PC-9 (cell line): Measurements from ENCODE around the gene CLEC16A. TPM values are rescaled to one million over a fixed set of nuclear protein-coding genes. Genes with fewer than 3 reads are reported as not detected.

ENCODE experiments used
- BruUV-seq: library from RNA; stranded (reverse); fragments of 400-500 nt; replicated peaks from 2 replicates; lab custom pipeline; 2021; lab: Mats Ljungman, UMichigan
- CTCF ChIA-PET: fragments of 300-600 bp; sonication (Branson Sonifier 250); formaldehyde crosslinking; loops from one replicate; lab custom pipeline; 2022; ENCODE audit warnings: antibody characterized with exemption; lab: Charles Lee
- POLR2A ChIA-PET: fragments of 300-600 bp; sonication (Branson Sonifier 250); formaldehyde crosslinking; loops from one replicate; lab custom pipeline; 2022; ENCODE audit warnings: antibody characterized with exemption; ENCODE audit not compliant: unreplicated experiment; lab: Charles Lee
- DNase-seq, 2 experiments: peaks; one replicate each; pipeline versions ENCODE4 v3.0.0 to v3.0.0-alpha.2; 2015 to 2022; ENCODE audit warnings: mixed read lengths in 1 of 2
- H2AFZ ChIP-seq: fragments of 200-600 bp; sonication (generic); 2 replicates; pipeline ENCODE4 v1.8.1; 2017; ENCODE audit warnings: antibody characterized with exemption
- H3F3A ChIP-seq: fragments of 200-600 bp; sonication (generic); 2 replicates; pipeline ENCODE4 v1.8.1; 2017; ENCODE audit warnings: antibody characterized with exemption, mild to moderate bottlenecking, low read depth; ENCODE audit not compliant: insufficient read depth
- H3K27ac ChIP-seq: fragments of 200-600 bp; sonication (generic); 2 replicates; pipeline ENCODE4 v1.6.1; 2016; ENCODE audit warnings: mixed run types
- H3K27me3 ChIP-seq: fragments of 200-600 bp; sonication (generic); 2 replicates; pipeline ENCODE4 v1.6.1; 2016; ENCODE audit warnings: low read depth, mixed run types; ENCODE audit not compliant: insufficient read depth
- H3K36me3 ChIP-seq: fragments of 200-600 bp; sonication (generic); 2 replicates; pipeline ENCODE4 v1.6.1; 2016; ENCODE audit warnings: low read depth, mixed run types
- H3K4me1 ChIP-seq: fragments of 200-600 bp; sonication (generic); replicated peaks from 2 replicates; pipeline ENCODE4 v1.6.1; 2016; ENCODE audit warnings: mixed run types; ENCODE audit not compliant: insufficient read depth
- H3K4me2 ChIP-seq: fragments of 200-600 bp; sonication (generic); 2 replicates; pipeline ENCODE4 v1.6.1; 2017; ENCODE audit warnings: mixed run types
- H3K4me3 ChIP-seq: fragments of 200-600 bp; sonication (generic); 2 replicates; pipeline ENCODE4 v1.6.1; 2016; ENCODE audit warnings: mixed run types
- H3K79me2 ChIP-seq: fragments of 200-600 bp; sonication (generic); 2 replicates; pipeline ENCODE4 v1.6.1; 2017; ENCODE audit warnings: low read depth, mixed run types
- H3K9me2 ChIP-seq: fragments of 200-600 bp; sonication (generic); 2 replicates; pipeline ENCODE4 v1.8.1; 2017; ENCODE audit warnings: mild to moderate bottlenecking; ENCODE audit not compliant: insufficient read depth
- H3K9me3 ChIP-seq: fragments of 200-600 bp; sonication (generic); 2 replicates; pipeline ENCODE4 v1.8.1; 2016; ENCODE audit warnings: low read depth; ENCODE audit not compliant: insufficient read depth
- H4K20me1 ChIP-seq: fragments of 200-600 bp; sonication (generic); 2 replicates; pipeline ENCODE4 v1.8.1; 2017; ENCODE audit not compliant: insufficient read depth
- EZH2 ChIP-seq: fragments of 200-600 bp; sonication (generic); IDR thresholded peaks from 2 replicates; pipeline ENCODE4 v1.8.0; 2017; ENCODE audit warnings: antibody characterized with exemption, low read depth
- intact Hi-C: fragments of 100-400 bp; cut with micrococcal nuclease; formaldehyde crosslinking; loops from one replicate; pipeline ENCODE4 v1.10.0; 2022; ENCODE audit not compliant: unreplicated experiment
- total RNA-seq: library from RNA; stranded (reverse); gene quantifications from 2 replicates; pipeline ENCODE4 v1.2.3, GENCODE V29; 2021
- TF ChIP-seq, protein P1 (sequence below): fragments of 200-600 bp; sonication (generic); conservative IDR thresholded peaks from 2 replicates; pipeline ENCODE4 v1.6.1; 2017; ENCODE audit warnings: mixed run types, antibody characterized with exemption, mild to moderate bottlenecking, moderate library complexity

CLEC16A gene
- total RNA-seq, 1 experiment from 2014 or later = 34.9 TPM

DNA sequence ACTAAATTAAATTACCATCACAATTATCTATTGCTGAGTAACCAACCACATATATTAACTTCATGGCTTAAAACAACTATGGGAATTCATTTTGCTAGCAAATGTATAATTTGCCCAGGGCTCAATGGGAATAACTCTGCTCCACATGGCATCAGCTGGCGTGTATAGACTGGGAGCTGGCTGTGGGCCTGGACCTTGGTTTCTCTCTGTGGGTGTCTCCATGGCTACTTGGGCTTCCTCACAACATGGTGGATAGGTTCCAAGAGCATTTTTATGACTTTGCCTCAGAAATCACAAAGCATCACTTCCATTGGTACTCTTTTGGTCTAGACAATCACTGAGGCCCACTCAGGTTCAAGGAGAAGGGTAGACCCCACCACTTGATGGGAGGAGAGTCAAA is 166.8 kb downstream of the CLEC16A start:
- no peaks in the 10 kb centered on the region for H3K4me1 ChIP-seq
- no peaks in the 10 kb centered on the region for H3K9me2 ChIP-seq
- H3K79me2 ChIP-seq = no peaks in the 10 kb centered on the region
- no peaks in the 10 kb centered on the region for H4K20me1 ChIP-seq
- ChIA-PET POLR2A (interaction anchor here (0.7 kb wide), 1 partner anchor 278 kb away, joined by 7 read pairs; no protein-coding TSS in a partner anchor), CTCF (no interaction called here)
- H3K4me2 ChIP-seq = no peak overlapping the region
- DNase-seq = no peak
- intact Hi-C loops = no loop called here
- H3K4me3 ChIP-seq = no peak overlapping the region
- no peaks in the 10 kb centered on the region for H3F3A ChIP-seq
- no TSS peak for BruUV-seq
- no peaks in the 10 kb centered on the region for H3K9me3 ChIP-seq
- no peaks in the 10 kb centered on the region for H3K27me3 ChIP-seq
- no peak overlapping the region for H3K27ac ChIP-seq
- H3K36me3 ChIP-seq = no peaks in the 10 kb centered on the region
- no peak overlapping the region for H2AFZ ChIP-seq
- TF ChIP-seq, protein P1, sequence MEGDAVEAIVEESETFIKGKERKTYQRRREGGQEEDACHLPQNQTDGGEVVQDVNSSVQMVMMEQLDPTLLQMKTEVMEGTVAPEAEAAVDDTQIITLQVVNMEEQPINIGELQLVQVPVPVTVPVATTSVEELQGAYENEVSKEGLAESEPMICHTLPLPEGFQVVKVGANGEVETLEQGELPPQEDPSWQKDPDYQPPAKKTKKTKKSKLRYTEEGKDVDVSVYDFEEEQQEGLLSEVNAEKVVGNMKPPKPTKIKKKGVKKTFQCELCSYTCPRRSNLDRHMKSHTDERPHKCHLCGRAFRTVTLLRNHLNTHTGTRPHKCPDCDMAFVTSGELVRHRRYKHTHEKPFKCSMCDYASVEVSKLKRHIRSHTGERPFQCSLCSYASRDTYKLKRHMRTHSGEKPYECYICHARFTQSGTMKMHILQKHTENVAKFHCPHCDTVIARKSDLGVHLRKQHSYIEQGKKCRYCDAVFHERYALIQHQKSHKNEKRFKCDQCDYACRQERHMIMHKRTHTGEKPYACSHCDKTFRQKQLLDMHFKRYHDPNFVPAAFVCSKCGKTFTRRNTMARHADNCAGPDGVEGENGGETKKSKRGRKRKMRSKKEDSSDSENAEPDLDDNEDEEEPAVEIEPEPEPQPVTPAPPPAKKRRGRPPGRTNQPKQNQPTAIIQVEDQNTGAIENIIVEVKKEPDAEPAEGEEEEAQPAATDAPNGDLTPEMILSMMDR = no peak
- no peak for TF ChIP-seq EZH2

DNA sequence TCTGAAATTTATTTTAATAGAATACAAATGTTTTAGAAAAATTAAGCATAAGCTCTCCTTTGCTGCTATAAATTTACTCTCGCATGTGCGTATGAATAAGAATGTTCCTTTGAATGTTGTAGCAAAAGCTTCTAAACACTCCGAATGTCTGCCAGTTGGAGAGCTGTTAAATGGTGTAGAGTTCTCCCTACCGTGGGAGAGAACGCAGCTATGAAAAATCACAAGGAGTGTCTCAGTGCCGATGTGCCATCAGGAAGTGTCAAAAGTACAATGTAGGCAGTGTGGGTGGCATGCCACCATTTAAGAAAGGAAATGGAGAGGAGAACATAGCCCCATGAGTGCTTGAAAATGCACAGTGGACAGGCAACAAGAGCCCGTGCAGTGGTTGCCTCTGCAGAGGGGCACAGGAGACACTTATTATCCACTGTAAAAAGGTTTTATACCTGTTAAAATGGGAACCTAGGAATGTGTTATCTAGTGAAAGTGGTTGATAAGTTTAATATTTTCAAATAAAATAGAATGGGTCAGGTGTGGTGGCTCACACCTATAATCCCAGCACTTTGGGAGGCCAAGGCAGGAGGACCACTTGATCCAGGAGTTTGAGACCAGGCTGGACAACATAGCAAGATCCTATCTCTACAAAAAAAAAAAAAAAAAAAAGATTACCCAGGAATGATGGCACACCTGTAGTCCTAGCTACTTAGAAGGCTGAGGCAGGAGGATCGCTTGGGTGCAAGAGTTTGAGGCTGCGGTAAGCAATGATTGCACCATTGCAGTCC is 167.7 kb downstream of the CLEC16A start:
- H4K20me1 ChIP-seq = no peaks in the 10 kb centered on the region
- H3K9me2 ChIP-seq = no peaks in the 10 kb centered on the region
- H3F3A ChIP-seq = no peaks in the 10 kb centered on the region
- intact Hi-C loops = no loop called here
- H3K9me3 ChIP-seq = no peaks in the 10 kb centered on the region
- no TSS peak for BruUV-seq
- H3K36me3 ChIP-seq = no peaks in the 10 kb centered on the region
- ChIA-PET POLR2A (no interaction called here), CTCF (interaction anchor here (0.6 kb wide), 1 partner anchor 1133 kb away, joined by 5 read pairs; no protein-coding TSS in a partner anchor)
- no peak overlapping the region for H2AFZ ChIP-seq
- H3K27ac ChIP-seq = no peak overlapping the region
- no peaks in the 10 kb centered on the region for H3K79me2 ChIP-seq
- TF ChIP-seq, protein P1 = no peak
- TF ChIP-seq EZH2 = no peak
- H3K4me2 ChIP-seq = no peak overlapping the region
- H3K4me3 ChIP-seq = no peak overlapping the region
- no peak for DNase-seq
- H3K4me1 ChIP-seq = no peaks in the 10 kb centered on the region
- no peaks in the 10 kb centered on the region for H3K27me3 ChIP-seq

DNA sequence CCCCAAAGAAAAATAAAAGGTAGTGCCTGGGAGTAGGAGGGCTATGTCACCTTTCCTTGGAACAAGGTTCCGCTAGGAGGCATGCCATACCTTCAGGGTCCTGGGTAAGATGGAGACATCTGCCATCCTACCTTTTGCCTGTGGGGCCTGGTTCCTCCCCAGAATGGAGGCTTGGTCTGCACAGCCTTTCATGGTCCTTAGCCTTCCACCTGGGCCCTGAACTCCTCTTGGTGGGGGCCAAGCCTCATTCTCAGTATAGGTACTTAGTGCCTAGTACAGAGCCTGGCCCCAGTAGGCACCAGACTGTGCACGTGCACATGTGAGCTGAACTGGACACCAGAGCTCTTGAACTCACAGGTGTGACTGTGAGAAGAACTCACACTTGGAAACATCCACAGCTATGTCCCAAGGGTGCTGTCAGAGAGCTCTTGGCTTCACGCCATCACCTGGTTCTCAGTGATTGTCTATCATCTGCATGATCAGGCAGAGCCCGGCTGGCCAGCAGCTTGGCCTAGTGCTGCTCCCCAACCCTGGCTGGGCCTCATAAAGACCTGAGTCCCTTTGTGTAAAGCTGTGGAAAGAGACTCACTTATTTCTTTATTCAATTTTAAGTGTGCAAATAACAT is 168.5 kb downstream of the CLEC16A start:
- H3K79me2 ChIP-seq = no peaks in the 10 kb centered on the region
- ChIA-PET POLR2A (no interaction called here), CTCF (no interaction called here)
- H3K27me3 ChIP-seq = no peaks in the 10 kb centered on the region
- DNase-seq = no peak
- H3K4me3 ChIP-seq = no peak overlapping the region
- H3K4me2 ChIP-seq = no peak overlapping the region
- no peaks in the 10 kb centered on the region for H3K9me3 ChIP-seq
- no peak for TF ChIP-seq EZH2
- TF ChIP-seq, protein P1 = no peak
- H3K9me2 ChIP-seq = no peaks in the 10 kb centered on the region
- no TSS peak for BruUV-seq
- no peaks in the 10 kb centered on the region for H4K20me1 ChIP-seq
- no peaks in the 10 kb centered on the region for H3K4me1 ChIP-seq
- H2AFZ ChIP-seq = no peak overlapping the region
- intact Hi-C loops = no loop called here
- H3K27ac ChIP-seq = no peak overlapping the region
- H3K36me3 ChIP-seq = no peaks in the 10 kb centered on the region
- H3F3A ChIP-seq = no peaks in the 10 kb centered on the region
